Measurements from ENCODE around the gene ITPR1. TPM values are rescaled to one million over a fixed set of nuclear protein-coding genes. Genes with fewer than 3 reads are reported as not detected.

The ITPR1 gene
- polyA plus RNA-seq, 1 donor from 2014 or later, result 2.1 TPM

- H2AFZ ChIP-seq (ENCODE audit: low read depth, low read length), result no peak overlapping the region
- no peaks in the 10 kb centered on the region for H3K36me3 ChIP-seq (ENCODE audit: insufficient read depth, low read length)
- no peaks in the 10 kb centered on the region for H3K79me2 ChIP-seq (replicated peaks; ENCODE audit: insufficient read depth, low read length)
- H3K9me2 ChIP-seq (ENCODE audit: insufficient read depth, low read length), result no peaks in the 10 kb centered on the region
- TF ChIP-seq SMC3 (conservative IDR thresholded peaks at IDR 0.05; ENCODE audit: poor library complexity) (no peak), RAD21 (conservative IDR thresholded peaks at IDR 0.05) (no peak), POLR2AphosphoS5 (IDR thresholded peaks at IDR 0.05) (no peak), REST (IDR thresholded peaks at IDR 0.05; ENCODE audit: borderline replicate concordance) (no peak), MXI1 (conservative IDR thresholded peaks at IDR 0.05; ENCODE audit: poor library complexity, severe bottlenecking) (no peak), TAF1 (IDR thresholded peaks at IDR 0.05; ENCODE audit: low read depth) (no peak), EP300 (conservative IDR thresholded peaks at IDR 0.05; ENCODE audit: poor library complexity, severe bottlenecking) (no peak), CTCF (IDR thresholded peaks at IDR 0.05; ENCODE audit: poor library complexity, severe bottlenecking) (no peak), EZH2 (IDR thresholded peaks at IDR 0.05; ENCODE audit: borderline replicate concordance, insufficient read depth, low read length, poor library complexity, severe bottlenecking) (no peak)
- no peaks in the 10 kb centered on the region for H3F3A ChIP-seq (ENCODE audit: insufficient read depth, low read length, poor library complexity, severe bottlenecking)
- H3K4me3 ChIP-seq (ENCODE audit: low read length), result no peak overlapping the region
- no peaks in the 10 kb centered on the region for H3K9me3 ChIP-seq (ENCODE audit: low read length)
- H3K27ac ChIP-seq (ENCODE audit: low read length), result no peak overlapping the region
- no peak overlapping the region for H3K9ac ChIP-seq (ENCODE audit: low read length)
- H4K20me1 ChIP-seq (ENCODE audit: insufficient read depth), result no peaks in the 10 kb centered on the region
- H3K4me2 ChIP-seq (ENCODE audit: low read length), result no peak overlapping the region
- H3K27me3 ChIP-seq (ENCODE audit: insufficient read depth, low read depth, low read length), result no peaks in the 10 kb centered on the region
Observed at GRCh38 chr3:4684117-4684516, 191.0 kb downstream of the ITPR1 start.

DNA sequence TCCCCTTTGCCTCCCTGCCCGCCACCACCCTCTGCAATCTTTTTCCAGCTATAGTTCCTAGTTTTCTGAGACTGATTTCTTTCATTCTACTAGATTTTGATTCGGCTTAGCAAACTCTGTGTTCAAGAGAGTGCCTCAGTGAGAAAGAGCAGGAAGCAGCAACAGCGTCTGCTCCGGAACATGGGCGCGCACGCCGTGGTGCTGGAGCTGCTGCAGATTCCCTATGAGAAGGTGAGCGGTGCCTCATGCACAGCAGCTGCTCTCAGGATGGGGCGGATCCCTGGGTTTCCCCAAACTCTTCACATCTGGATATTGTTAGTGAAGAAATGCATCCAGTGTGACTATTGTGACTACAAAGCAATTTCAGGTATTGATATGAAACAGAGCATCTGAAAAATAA, 191.8 kb downstream of the ITPR1 start:
- no peak overlapping the region for H3K9ac ChIP-seq (ENCODE audit: low read length)
- H3K4me2 ChIP-seq (ENCODE audit: low read length), result no peak overlapping the region
- no peaks in the 10 kb centered on the region for H3K9me2 ChIP-seq (ENCODE audit: insufficient read depth, low read length)
- no peaks in the 10 kb centered on the region for H4K20me1 ChIP-seq (ENCODE audit: insufficient read depth)
- no peak overlapping the region for H2AFZ ChIP-seq (ENCODE audit: low read depth, low read length)
- H3K27ac ChIP-seq (ENCODE audit: low read length), result no peak overlapping the region
- no peaks in the 10 kb centered on the region for H3K9me3 ChIP-seq (ENCODE audit: low read length)
- TF ChIP-seq POLR2AphosphoS5 (IDR thresholded peaks at IDR 0.05), result no peak
- no peak for TF ChIP-seq TAF1 (IDR thresholded peaks at IDR 0.05; ENCODE audit: low read depth)
- no peak for TF ChIP-seq EZH2 (IDR thresholded peaks at IDR 0.05; ENCODE audit: borderline replicate concordance, insufficient read depth, low read length, poor library complexity, severe bottlenecking)
- no peak for TF ChIP-seq EP300 (conservative IDR thresholded peaks at IDR 0.05; ENCODE audit: poor library complexity, severe bottlenecking)
- no peak for TF ChIP-seq MXI1 (conservative IDR thresholded peaks at IDR 0.05; ENCODE audit: poor library complexity, severe bottlenecking)
- no peak for TF ChIP-seq SMC3 (conservative IDR thresholded peaks at IDR 0.05; ENCODE audit: poor library complexity)
- no peak for TF ChIP-seq REST (IDR thresholded peaks at IDR 0.05; ENCODE audit: borderline replicate concordance)
- TF ChIP-seq RAD21 (conservative IDR thresholded peaks at IDR 0.05), result no peak
- TF ChIP-seq CTCF (IDR thresholded peaks at IDR 0.05; ENCODE audit: poor library complexity, severe bottlenecking), result no peak
- no peak overlapping the region for H3K4me3 ChIP-seq (ENCODE audit: low read length)
- H3K27me3 ChIP-seq (ENCODE audit: insufficient read depth, low read depth, low read length), result no peaks in the 10 kb centered on the region
- no peaks in the 10 kb centered on the region for H3K79me2 ChIP-seq (replicated peaks; ENCODE audit: insufficient read depth, low read length)
- no peaks in the 10 kb centered on the region for H3F3A ChIP-seq (ENCODE audit: insufficient read depth, low read length, poor library complexity, severe bottlenecking)
- H3K36me3 ChIP-seq (ENCODE audit: insufficient read depth, low read length), result no peaks in the 10 kb centered on the region

Data from neural cell (in vitro differentiated cells).